ENCODE data around the gene ISLR.

The ISLR gene, protein sequence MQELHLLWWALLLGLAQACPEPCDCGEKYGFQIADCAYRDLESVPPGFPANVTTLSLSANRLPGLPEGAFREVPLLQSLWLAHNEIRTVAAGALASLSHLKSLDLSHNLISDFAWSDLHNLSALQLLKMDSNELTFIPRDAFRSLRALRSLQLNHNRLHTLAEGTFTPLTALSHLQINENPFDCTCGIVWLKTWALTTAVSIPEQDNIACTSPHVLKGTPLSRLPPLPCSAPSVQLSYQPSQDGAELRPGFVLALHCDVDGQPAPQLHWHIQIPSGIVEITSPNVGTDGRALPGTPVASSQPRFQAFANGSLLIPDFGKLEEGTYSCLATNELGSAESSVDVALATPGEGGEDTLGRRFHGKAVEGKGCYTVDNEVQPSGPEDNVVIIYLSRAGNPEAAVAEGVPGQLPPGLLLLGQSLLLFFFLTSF

DNA sequence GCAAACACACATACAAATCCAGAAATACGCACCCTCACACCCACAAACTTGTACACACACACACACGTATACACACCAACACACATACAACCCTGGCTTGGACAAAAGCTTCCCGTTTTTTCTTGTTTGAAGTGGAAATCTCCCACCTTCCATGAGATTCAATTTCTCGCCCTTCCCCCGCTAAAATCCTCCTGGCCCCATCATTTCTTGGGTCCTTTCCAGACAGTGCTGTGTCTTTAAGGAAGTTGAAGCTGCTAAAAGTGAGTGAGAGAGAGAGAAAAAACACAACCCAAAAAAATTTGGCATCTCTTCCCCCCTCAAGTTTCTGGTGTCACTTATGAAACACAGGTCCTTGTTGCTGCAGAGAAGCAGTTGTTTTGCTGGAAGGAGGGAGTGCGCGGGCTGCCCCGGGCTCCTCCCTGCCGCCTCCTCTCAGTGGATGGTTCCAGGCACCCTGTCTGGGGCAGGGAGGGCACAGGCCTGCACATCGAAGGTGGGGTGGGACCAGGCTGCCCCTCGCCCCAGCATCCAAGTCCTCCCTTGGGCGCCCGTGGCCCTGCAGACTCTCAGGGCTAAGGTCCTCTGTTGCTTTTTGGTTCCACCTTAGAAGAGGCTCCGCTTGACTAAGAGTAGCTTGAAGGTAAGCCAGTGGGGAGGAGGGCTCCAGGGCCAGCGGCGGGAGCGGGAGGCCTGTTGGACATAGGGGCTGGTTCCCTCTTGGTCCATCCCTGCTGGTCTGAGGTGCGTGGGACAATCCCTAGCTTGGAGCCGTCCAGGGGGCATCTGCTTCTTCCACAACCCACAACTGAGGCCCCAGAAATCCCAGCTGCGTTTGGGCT lies at the start of gene ISLR:
TSS of gene ISLR (plus strand) at position 331 of the 839 bp plus-strand sequence. CDS start 1,149 bp downstream, outside the sequence.
- no peak for DNase-seq

DNA sequence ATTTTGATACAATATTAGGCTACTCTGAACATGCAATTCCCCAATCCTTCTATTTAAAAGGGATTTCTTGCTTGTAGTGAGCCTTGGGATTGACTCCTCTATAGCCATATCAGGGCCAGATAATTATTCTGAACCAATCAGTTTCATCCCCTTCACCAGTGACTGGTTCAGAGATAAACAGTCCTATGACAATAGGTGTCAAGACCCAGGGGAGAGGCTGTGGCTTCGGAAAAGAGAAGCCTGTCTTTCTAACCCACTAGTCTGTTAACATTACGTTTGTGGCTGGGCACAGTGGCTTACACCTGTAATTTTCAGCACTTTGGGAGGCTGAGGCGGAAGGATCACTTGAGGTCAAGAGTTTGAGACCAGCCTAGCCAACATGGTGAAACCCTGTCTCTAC lies 49.3 kb upstream of the ISLR start:
- DNase-seq: no peak

- no peak for DNase-seq
Observed at GRCh38 chr15:74124759-74125158, 48.8 kb upstream of the ISLR start.

DNA sequence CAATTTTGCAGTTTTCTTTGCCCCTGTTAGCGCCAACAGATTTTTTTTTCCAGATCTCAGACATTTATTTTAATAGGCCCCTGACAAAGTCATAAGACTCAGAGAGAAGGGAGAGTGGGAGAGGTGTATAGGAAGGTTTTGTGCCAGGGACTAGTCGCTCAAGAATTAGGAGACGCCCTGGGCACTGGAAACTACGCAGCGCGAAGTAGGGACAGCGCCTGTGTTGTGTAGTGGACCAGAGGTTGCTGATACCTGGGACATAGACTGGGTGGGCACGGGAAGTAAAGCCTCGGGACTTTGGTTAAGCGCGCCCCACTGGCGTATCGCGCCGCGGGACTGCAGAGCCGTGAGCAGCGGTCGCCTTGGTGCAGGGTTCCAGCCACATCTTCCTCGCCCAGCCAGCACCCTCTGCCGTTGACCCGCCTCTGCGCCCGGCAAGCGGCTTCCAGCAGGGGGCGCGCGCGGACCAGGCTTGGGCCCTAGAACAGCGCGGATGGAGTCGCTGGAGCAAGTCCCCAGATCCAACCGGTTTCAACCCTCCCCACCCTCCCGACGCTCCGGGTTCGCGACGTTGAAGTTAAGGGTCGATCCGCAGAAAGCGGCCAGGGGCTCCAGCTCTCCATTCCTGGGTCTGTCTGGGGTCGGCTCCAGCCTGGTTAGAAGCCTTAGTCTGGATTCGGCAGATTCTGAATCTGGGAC lies 46.1 kb upstream of the ISLR start:
- DNase-seq: peak; percentile 52 to 81

- no peak for DNase-seq
Observed at GRCh38 chr15:74127954-74128784, 45.3 kb upstream of the ISLR start.

GRCh38 chr15:74128785-74129585 lies 44.5 kb upstream of the ISLR start:
- no peak for DNase-seq

- peak in 1 of 2 experiments; percentile 5 for DNase-seq
Observed at GRCh38 chr15:74129586-74130154, 43.8 kb upstream of the ISLR start.

GRCh38 chr15:74130155-74130848 lies 43.2 kb upstream of the ISLR start, which contains the start of gene ISLR2:
TSS of gene ISLR2 (plus strand) at chr15:74130586. CDS start at chr15:74132755, 2,169 bp downstream.
- DNase-seq: no peak

GRCh38 chr15:74130849-74131627 lies 42.5 kb upstream of the ISLR start:
- no peak for DNase-seq

DNA sequence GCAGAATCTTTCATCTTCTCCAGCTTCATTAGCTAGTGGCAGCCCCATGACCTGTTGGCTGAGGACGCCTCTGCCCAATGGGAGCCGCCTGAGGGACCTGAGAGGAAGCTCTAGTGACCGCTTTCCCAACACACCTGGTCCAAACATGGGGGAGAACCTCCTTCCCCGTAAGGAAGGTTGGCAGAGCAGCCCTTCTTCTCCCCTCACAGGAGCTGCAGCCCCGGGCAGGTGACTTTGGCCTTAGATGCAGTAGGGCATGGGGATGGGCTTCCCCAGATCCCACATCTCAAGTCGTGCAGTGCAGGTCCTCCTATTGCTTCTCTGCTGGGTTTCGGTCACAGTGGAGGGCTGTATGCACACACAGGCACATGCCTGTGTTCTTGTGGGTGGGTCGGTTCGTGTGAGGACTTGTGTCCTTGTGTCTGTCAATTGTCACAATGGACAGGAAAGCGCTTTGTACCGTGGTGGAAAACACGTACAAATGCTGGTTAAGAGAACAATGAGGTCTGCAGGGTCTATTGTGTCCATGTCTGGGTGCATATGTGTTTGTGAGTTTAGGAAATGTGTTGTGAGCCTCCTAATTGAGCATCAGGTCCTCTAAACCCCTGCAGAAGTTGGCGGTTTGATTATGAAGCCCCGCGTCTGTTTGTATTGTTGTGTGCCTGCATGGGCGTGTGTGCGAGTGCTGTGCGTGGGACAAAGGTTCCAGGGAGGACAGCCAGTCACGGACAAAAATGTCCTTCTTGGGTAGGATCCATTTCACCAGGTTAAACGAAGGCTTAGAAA lies 41.7 kb upstream of the ISLR start:
- DNase-seq: no peak

GRCh38 chr15:74132681-74133651 lies 40.5 kb upstream of the ISLR start:
- DNase-seq: no peak

DNA sequence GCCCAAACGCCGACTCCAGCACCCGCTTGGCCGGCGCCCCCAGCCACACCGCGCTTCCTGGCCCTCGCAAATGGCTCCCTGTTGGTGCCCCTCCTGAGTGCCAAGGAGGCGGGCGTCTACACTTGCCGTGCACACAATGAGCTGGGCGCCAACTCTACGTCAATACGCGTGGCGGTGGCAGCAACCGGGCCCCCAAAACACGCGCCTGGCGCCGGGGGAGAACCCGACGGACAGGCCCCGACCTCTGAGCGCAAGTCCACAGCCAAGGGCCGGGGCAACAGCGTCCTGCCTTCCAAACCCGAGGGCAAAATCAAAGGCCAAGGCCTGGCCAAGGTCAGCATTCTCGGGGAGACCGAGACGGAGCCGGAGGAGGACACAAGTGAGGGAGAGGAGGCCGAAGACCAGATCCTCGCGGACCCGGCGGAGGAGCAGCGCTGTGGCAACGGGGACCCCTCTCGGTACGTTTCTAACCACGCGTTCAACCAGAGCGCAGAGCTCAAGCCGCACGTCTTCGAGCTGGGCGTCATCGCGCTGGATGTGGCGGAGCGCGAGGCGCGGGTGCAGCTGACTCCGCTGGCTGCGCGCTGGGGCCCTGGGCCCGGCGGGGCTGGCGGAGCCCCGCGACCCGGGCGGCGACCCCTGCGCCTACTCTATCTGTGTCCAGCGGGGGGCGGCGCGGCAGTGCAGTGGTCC lies 39.7 kb upstream of the ISLR start:
- no peak for DNase-seq

DNA sequence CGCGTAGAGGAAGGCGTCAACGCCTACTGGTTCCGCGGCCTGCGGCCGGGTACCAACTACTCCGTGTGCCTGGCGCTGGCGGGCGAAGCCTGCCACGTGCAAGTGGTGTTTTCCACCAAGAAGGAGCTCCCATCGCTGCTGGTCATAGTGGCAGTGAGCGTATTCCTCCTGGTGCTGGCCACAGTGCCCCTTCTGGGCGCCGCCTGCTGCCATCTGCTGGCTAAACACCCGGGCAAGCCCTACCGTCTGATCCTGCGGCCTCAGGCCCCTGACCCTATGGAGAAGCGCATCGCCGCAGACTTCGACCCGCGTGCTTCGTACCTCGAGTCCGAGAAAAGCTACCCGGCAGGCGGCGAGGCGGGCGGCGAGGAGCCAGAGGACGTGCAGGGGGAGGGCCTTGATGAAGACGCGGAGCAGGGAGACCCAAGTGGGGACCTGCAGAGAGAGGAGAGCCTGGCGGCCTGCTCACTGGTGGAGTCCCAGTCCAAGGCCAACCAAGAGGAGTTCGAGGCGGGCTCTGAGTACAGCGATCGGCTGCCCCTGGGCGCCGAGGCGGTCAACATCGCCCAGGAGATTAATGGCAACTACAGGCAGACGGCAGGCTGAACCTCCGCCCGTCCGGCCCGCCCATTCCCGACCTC lies 39.0 kb upstream of the ISLR start:
- DNase-seq: no peak

DNA sequence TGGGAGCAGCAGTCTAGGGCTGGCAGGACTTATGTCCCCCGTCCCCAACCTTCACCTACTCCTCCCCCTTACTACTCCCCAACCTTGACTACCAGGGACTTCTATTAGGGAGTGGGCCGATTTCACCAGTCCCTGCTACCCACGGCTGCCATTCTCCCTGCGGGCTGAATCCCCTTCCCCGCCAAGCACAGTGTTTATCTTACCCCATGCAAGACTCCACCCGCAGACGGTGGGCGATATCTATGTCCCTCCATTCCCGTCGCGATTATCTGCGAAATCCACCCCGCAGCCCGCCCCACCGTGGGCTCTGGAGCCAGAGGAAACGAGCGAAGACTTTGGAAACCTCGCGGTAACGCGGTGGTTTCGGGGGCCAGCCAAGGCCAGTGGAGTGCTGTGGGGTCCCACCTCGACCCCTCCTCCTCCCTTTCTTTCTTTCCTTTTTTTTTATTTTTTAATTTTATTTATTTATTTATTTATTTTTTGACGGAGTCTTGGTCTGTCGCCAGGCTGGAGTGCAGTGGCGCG lies 38.4 kb upstream of the ISLR start:
- no peak for DNase-seq

GRCh38 chr15:74136540-74136813 lies 37.0 kb upstream of the ISLR start:
- DNase-seq: no peak

GRCh38 chr15:74136814-74137536 lies 36.5 kb upstream of the ISLR start:
- DNase-seq: no peak
